ENCODE results near the gene RGS8.

Gene RGS8

DNA sequence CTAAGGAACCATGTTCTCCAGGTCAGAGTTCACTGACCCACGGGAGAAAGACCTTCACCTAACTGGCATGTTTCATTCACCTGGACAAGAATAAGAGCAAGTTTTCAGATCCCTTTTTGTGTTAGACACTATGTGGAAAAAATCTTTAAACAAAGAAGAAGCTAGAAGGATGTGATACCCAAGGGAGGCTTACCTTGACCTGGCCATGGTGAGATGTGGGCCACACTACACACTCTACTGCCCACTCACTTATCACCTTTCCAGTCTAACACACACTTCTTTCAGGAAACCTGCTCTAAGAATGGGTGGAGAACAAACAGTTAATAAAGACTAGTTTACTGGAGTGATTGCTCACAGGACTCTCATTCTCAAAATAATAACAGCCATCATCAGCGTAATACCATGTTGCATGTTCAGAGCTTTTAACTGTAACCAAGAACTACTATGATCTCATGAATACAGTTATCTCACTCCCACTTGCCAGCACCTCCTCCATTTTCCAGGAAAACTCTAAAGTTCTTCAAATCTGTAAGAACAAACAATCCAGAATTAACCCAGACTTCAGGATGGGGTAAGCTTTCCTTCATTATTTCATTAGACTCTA, 1.4 kb downstream of the RGS8 start:
- Histone ChIP-seq H3K4me1 (ENCODE audit: control insufficient read depth, insufficient read depth, low read length) (peaks cover 4% of the 10 kb centered on the region), H3K27me3 (ENCODE audit: control insufficient read depth, insufficient read depth, low read length) (no peaks in the 10 kb centered on the region), H3K36me3 (ENCODE audit: control insufficient read depth, insufficient read depth, low read length) (no peaks in the 10 kb centered on the region), H3K27ac (ENCODE audit: low read length) (no peak overlapping the region), H3K9me3 (ENCODE audit: control insufficient read depth, insufficient read depth, low read length) (no peaks in the 10 kb centered on the region), H3K4me3 (ENCODE audit: low read length) (no peak overlapping the region)
- DNase-seq (ENCODE audit: low read depth, low spot score): no peak
- WGBS (ENCODE audit: insufficient coverage, insufficient read length): no CpG with 5 or more reads among the region's 2 CpGs

DNA sequence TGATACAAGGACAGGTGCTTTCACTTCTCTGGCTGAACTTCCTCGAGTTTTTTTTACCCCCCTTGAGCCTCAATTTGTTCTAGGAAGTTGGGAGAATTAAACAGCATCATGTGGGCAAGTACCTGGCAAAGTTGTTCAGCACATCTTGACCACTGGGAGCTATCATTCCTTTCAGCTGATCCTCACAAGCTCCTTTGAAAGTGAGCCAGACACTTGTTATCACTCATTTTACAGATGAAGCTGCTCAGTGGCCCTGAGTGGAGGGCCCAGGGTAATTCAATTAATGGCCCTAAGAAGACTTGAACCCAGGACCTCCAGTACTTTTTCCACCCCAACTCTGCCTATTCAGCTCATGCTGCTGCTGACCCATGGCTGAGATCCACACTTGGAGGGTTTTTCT, 2.0 kb downstream of the RGS8 start:
- WGBS (ENCODE audit: insufficient coverage, insufficient read length): no CpG with 5 or more reads among the region's 1 CpG
- DNase-seq (ENCODE audit: low read depth, low spot score): no peak

DNA sequence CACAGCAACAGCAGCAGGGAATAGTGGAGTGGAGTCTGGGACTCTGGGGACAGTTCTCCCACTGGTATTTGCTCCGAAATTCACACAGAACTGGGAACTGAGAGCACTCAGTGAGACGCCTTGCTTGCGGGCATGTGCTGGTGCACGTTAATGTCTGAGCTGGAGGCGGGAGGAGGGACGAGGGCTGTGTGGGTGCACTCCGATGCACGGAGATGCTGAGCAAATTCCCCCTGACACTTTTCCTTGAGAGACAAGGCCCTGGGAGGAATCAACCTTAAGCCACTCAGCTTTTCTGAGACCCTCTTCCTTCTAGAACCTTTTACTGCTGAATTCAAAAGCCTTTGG, 2.8 kb downstream of the RGS8 start:
- Histone ChIP-seq H3K9me3 (ENCODE audit: control insufficient read depth, insufficient read depth, low read length) (no peaks in the 10 kb centered on the region), H3K27ac (ENCODE audit: low read length) (no peak overlapping the region), H3K36me3 (ENCODE audit: control insufficient read depth, insufficient read depth, low read length) (no peaks in the 10 kb centered on the region), H3K4me1 (ENCODE audit: control insufficient read depth, insufficient read depth, low read length) (peaks cover 4% of the 10 kb centered on the region), H3K27me3 (ENCODE audit: control insufficient read depth, insufficient read depth, low read length) (no peaks in the 10 kb centered on the region), H3K4me3 (ENCODE audit: low read length) (no peak overlapping the region)
- DNase-seq (ENCODE audit: low read depth, low spot score): no peak
- WGBS (ENCODE audit: insufficient coverage, insufficient read length): no CpG with 5 or more reads among the region's 8 CpGs

More for the DNA sequence above, 2.0 kb downstream of the RGS8 start:
- H3K9me3 ChIP-seq (ENCODE audit: control insufficient read depth, insufficient read depth, low read length): no peaks in the 10 kb centered on the region
- no peak overlapping the region for H3K27ac ChIP-seq (ENCODE audit: low read length)
- no peaks in the 10 kb centered on the region for H3K27me3 ChIP-seq (ENCODE audit: control insufficient read depth, insufficient read depth, low read length)
- no peaks in the 10 kb centered on the region for H3K36me3 ChIP-seq (ENCODE audit: control insufficient read depth, insufficient read depth, low read length)
- H3K4me3 ChIP-seq (ENCODE audit: low read length): no peak overlapping the region
- peaks cover 4% of the 10 kb centered on the region for H3K4me1 ChIP-seq (ENCODE audit: control insufficient read depth, insufficient read depth, low read length)

DNA sequence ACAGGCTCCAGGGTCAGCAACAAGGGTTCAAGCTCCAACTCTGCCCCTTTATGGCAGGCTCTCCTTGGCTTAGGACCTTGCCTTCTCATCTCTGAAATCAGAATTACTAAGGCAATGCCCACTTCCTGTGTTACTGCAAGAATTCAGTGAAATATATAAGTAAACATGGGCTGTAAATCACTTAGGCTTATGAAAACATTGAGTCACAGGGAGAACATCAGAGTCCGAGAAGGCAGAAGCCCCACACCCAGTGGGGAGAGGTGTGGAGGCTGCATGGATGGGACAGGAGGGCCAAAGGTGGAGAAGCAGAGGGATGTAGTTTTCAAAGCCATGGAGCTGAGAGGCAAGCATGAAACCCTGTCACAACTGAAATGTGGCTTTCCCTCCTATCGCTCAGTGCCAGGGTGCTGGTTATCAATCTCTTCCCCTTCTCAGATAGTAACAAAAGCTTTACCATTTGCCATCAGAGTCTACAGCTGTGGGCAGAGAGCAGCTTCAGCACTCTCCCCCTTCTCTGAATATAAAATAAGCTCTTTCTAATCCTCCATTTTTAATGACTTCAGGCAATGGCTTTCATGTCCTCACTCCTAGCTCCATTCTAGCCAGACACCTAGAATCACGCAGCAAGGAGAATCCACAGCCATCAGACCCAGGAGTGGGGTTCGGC, 3.4 kb downstream of the RGS8 start:
- H3K27me3 ChIP-seq (ENCODE audit: control insufficient read depth, insufficient read depth, low read length): no peaks in the 10 kb centered on the region
- no peak overlapping the region for H3K4me3 ChIP-seq (ENCODE audit: low read length)
- no CpG with 5 or more reads among the region's 4 CpGs for WGBS (ENCODE audit: insufficient coverage, insufficient read length)
- DNase-seq (ENCODE audit: low read depth, low spot score): no peak
- H3K36me3 ChIP-seq (ENCODE audit: control insufficient read depth, insufficient read depth, low read length): no peaks in the 10 kb centered on the region
- H3K27ac ChIP-seq (ENCODE audit: low read length): no peak overlapping the region
- H3K4me1 ChIP-seq (ENCODE audit: control insufficient read depth, insufficient read depth, low read length): peaks cover 4% of the 10 kb centered on the region
- H3K9me3 ChIP-seq (ENCODE audit: control insufficient read depth, insufficient read depth, low read length): no peaks in the 10 kb centered on the region

DNA sequence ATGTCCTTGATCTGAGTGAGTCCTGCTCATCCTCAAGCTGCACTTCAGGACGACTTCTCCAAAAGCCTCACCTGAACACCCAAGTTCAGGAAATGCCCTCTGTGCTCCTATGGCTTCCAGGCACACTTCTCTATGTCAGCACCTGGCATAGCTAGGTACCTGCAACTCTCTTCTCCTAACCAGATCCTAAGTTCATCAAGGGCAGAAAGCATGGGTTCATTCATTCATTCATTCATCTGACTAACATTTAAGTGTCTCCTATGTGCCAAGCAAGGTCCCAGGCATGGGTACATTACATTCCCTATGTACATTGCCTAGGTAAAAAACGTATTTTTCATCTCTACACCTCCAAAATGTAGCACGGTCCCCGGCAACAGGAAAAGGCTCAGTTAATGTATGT, 4.0 kb downstream of the RGS8 start:
- DNase-seq (ENCODE audit: low read depth, low spot score): no peak
- no peaks in the 10 kb centered on the region for H3K27me3 ChIP-seq (ENCODE audit: control insufficient read depth, insufficient read depth, low read length)
- H3K4me1 ChIP-seq (ENCODE audit: control insufficient read depth, insufficient read depth, low read length): peaks cover 2% of the 10 kb centered on the region; the same call in 1 of the 2 replicates
- H3K36me3 ChIP-seq (ENCODE audit: control insufficient read depth, insufficient read depth, low read length): no peaks in the 10 kb centered on the region
- WGBS (ENCODE audit: insufficient coverage, insufficient read length): no CpG with 5 or more reads among the region's 4 CpGs
- no peaks in the 10 kb centered on the region for H3K9me3 ChIP-seq (ENCODE audit: control insufficient read depth, insufficient read depth, low read length)
- H3K27ac ChIP-seq (ENCODE audit: low read length): no peak overlapping the region
- H3K4me3 ChIP-seq (ENCODE audit: low read length): no peak overlapping the region

DNA sequence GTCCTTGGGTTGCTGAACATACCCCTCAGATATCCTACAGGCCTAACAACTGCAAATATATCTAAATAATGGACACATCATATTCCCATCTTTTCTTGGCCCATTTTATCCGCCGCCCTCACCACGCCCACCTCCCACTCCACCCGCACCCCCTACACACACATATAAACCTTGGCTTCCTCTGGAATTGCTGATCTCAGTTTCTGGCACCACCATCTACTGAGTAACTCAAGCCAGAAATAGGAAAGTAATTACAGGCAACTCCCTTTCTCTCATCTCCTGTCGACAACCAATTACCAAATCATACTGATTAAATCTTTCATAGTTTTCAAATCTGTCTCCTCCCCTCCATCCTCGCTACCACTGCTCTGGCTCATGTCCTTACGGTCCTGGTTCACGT, 4.7 kb downstream of the RGS8 start:
- Histone ChIP-seq H3K4me3 (ENCODE audit: low read length) (no peak overlapping the region), H3K27ac (ENCODE audit: low read length) (no peak overlapping the region), H3K4me1 (ENCODE audit: control insufficient read depth, insufficient read depth, low read length) (peaks cover 2% of the 10 kb centered on the region; the same call in 1 of the 2 replicates), H3K9me3 (ENCODE audit: control insufficient read depth, insufficient read depth, low read length) (no peaks in the 10 kb centered on the region), H3K36me3 (ENCODE audit: control insufficient read depth, insufficient read depth, low read length) (no peaks in the 10 kb centered on the region), H3K27me3 (ENCODE audit: control insufficient read depth, insufficient read depth, low read length) (no peaks in the 10 kb centered on the region)
- DNase-seq (ENCODE audit: low read depth, low spot score): no peak
- 100% methylated on average over 4 of the region's 8 CpGs for WGBS (ENCODE audit: insufficient coverage, insufficient read length)

DNA sequence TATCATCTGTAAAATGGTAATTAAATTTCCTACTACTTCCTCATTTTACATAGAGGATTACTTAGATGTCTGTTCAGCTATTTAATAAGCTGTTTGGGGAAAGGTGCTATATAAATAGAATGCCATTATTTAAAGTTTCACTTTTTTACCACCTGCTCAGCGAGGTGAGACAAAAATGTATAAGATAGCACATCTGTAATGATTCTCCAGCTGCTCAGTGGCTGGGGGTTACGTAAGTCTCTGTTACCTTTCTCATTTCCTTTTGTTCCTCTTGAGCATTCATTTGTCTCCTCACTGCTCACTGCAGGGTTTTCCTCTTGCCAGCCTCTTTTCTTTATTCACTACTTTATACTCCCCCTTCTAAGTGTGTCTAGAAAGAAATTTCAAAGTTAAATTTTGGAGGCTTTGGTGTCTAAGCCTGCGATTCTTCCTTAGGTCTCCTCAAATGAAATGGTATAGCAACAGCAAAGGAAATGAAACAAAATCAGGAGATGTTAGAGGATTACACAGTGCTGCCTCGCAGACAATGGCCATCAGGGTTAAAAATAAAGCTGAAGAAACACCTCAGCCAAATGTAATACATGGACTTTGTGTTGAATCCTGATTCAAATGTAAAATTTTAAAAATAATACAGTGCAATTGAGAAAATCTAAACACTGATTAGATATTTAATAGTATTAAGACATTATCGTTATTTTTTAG, 6.8 kb downstream of the RGS8 start:
- Histone ChIP-seq H3K36me3 (ENCODE audit: control insufficient read depth, insufficient read depth, low read length) (no peaks in the 10 kb centered on the region), H3K4me3 (ENCODE audit: low read length) (no peak overlapping the region), H3K27ac (ENCODE audit: low read length) (no peak overlapping the region), H3K4me1 (ENCODE audit: control insufficient read depth, insufficient read depth, low read length) (peaks cover under 1% of the 10 kb centered on the region), H3K9me3 (ENCODE audit: control insufficient read depth, insufficient read depth, low read length) (no peaks in the 10 kb centered on the region), H3K27me3 (ENCODE audit: control insufficient read depth, insufficient read depth, low read length) (no peaks in the 10 kb centered on the region)
- no CpG with 5 or more reads among the region's 5 CpGs for WGBS (ENCODE audit: insufficient coverage, insufficient read length)
- DNase-seq (ENCODE audit: low read depth, low spot score): no peak

DNA sequence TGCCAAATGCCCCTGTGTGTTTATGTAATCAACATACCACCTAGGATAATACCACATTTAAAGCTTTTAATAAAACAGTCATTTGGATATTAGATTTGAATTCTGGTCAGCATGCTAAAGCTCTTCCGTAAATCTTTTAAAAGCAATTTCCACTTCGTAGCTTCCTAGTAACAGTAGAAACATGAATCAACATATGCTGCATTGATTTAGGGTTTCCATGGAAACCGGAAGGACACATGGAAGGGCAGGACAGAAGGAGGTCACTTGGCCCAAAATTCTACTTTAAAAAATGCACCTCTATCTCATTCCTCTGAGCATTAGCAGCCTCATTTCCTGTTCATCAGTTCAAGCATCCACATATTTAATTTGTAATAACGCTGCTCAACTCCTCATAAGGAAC, 8.1 kb downstream of the RGS8 start:
- no CpG with 5 or more reads among the region's 4 CpGs for WGBS (ENCODE audit: insufficient coverage, insufficient read length)
- DNase-seq (ENCODE audit: low read depth, low spot score): no peak
- H3K36me3 ChIP-seq (ENCODE audit: control insufficient read depth, insufficient read depth, low read length): no peaks in the 10 kb centered on the region
- no peak overlapping the region for H3K27ac ChIP-seq (ENCODE audit: low read length)
- no peak overlapping the region for H3K4me3 ChIP-seq (ENCODE audit: low read length)
- peaks cover 6% of the 10 kb centered on the region for H3K4me1 ChIP-seq (ENCODE audit: control insufficient read depth, insufficient read depth, low read length)
- H3K9me3 ChIP-seq (ENCODE audit: control insufficient read depth, insufficient read depth, low read length): no peaks in the 10 kb centered on the region
- H3K27me3 ChIP-seq (ENCODE audit: control insufficient read depth, insufficient read depth, low read length): no peaks in the 10 kb centered on the region

DNA sequence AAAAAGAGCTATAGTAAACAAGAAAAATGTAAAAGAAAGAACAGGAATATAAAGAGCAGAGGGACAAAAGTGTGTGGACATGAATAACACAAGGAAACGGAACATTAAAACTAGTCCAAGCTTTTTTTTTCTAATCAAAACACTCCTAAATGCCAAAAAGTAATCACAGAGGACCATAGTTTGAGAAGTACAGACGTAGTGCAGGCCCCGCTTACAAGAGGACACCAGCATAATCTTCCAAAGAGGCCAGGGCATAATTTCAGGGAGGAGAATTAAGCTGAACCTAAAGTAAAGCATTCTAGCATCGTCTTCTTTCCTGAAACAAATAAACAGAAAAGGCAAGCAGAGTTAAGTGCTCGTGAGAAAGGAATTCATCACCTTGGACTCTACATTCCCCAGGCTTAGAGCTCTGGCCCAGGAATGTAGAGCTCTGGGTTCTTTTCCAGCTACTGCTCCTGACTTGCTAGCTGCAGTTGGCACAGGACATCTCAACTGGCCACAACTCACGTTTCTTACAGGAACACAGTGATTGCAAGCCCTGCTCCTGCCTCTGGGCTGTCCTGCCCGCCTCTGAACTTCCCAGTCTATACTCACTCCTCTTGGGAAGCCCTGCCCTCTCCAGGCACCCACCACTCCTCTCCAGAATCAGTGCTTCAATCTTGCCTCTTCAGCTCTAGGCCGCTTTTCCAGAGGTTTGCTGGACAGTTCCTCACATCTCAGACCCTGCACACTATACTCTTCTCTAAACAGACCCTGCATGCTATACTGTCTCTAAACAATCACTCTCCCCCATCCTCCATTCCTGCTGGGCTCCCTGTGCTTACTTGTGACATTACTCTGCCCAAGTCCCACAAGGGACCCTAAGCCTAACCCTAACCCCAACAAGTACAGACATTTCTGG, 9.8 kb downstream of the RGS8 start:
- Histone ChIP-seq H3K36me3 (ENCODE audit: control insufficient read depth, insufficient read depth, low read length) (no peaks in the 10 kb centered on the region), H3K9me3 (ENCODE audit: control insufficient read depth, insufficient read depth, low read length) (no peaks in the 10 kb centered on the region), H3K4me1 (ENCODE audit: control insufficient read depth, insufficient read depth, low read length) (peaks cover 10% of the 10 kb centered on the region), H3K27ac (ENCODE audit: low read length) (no peak overlapping the region), H3K27me3 (ENCODE audit: control insufficient read depth, insufficient read depth, low read length) (no peaks in the 10 kb centered on the region), H3K4me3 (ENCODE audit: low read length) (no peak overlapping the region)
- no CpG with 5 or more reads among the region's 8 CpGs for WGBS (ENCODE audit: insufficient coverage, insufficient read length)
- DNase-seq (ENCODE audit: low read depth, low spot score): no peak

DNA sequence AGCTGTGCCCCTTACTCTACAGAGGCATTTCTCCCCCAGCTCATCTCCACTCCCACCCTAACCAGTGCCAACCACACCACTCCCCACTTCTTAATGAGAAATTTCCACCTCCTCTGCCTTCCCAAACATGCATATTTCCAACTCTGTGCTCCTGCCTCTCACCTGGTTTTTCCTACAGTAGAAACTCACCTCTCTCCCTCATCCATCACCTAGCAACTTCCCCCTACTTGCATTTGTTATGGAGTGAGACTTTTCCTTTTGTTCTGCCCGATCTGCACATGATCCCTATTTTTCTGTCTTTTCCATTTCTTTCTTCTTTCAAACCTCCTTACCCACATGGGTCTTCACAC, 11.9 kb downstream of the RGS8 start:
- peaks cover 10% of the 10 kb centered on the region for H3K4me1 ChIP-seq (ENCODE audit: control insufficient read depth, insufficient read depth, low read length)
- WGBS (ENCODE audit: insufficient coverage, insufficient read length): no CpG with 5 or more reads among the region's 1 CpG
- DNase-seq (ENCODE audit: low read depth, low spot score): no peak
- no peaks in the 10 kb centered on the region for H3K9me3 ChIP-seq (ENCODE audit: control insufficient read depth, insufficient read depth, low read length)
- no peaks in the 10 kb centered on the region for H3K36me3 ChIP-seq (ENCODE audit: control insufficient read depth, insufficient read depth, low read length)
- H3K27me3 ChIP-seq (ENCODE audit: control insufficient read depth, insufficient read depth, low read length): no peaks in the 10 kb centered on the region
- H3K4me3 ChIP-seq (ENCODE audit: low read length): no peak overlapping the region
- no peak overlapping the region for H3K27ac ChIP-seq (ENCODE audit: low read length)
